C4-2B (cell line): ENCODE data around the gene HRNR.
"Not testable (repeated sequence)": the region's sequence is repeated elsewhere in the genome, so short reads cannot be mapped to it uniquely, and the experiment has no call there.

Source experiments
- CTCF ChIP-seq: fragments of 450-650 bp; conservative IDR thresholded peaks from 2 replicates; pipeline ENCODE4 v1.5.1; 2017; ENCODE audit warnings: mild to moderate bottlenecking
- ZFX ChIP-seq: fragments of 450-650 bp; IDR thresholded peaks from 2 replicates; pipeline ENCODE4 v1.6.1; 2017

DNA sequence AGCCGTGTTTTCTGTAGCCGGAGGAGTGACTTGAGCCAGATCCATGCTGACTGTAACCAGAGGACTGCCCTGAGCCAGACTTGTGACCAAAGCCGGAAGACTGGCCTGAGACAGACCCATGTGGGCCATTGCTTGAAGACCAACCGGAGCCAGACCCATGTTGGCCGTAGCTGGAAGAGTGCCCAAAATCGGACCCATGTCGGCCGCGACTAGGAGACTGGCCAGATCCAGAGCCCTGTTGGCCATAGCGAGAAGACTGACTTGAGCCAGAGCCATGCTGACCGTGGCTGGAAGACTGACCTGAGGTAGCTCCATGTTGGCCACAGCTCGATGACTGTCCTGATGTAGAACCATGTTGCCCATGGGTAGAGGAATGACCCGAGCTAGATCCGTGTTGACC is 4.6 kb downstream of the HRNR start:
- not testable (repeated sequence) for TF ChIP-seq CTCF, ZFX
